ENCODE measurements around the gene HIP1.
"Not testable (repeated sequence)": the region's sequence is repeated elsewhere in the genome, so short reads cannot be mapped to it uniquely, and the experiment has no call there.

HIP1 gene

GRCh38 chr7:75723444-75723843 is 15.3 kb downstream of the HIP1 start:
- TF ChIP-seq CTCF (IDR thresholded peaks at IDR 0.05; ENCODE audit: low read depth, low read length), result no peak
- no peak overlapping the region for H3K4me3 ChIP-seq (ENCODE audit: low read depth, low read length)

GRCh38 chr7:75722373-75722772 is 16.4 kb downstream of the HIP1 start:
- TF ChIP-seq CTCF (IDR thresholded peaks at IDR 0.05; ENCODE audit: low read depth, low read length), result no peak
- H3K4me3 ChIP-seq (ENCODE audit: low read depth, low read length), result no peak overlapping the region

DNA sequence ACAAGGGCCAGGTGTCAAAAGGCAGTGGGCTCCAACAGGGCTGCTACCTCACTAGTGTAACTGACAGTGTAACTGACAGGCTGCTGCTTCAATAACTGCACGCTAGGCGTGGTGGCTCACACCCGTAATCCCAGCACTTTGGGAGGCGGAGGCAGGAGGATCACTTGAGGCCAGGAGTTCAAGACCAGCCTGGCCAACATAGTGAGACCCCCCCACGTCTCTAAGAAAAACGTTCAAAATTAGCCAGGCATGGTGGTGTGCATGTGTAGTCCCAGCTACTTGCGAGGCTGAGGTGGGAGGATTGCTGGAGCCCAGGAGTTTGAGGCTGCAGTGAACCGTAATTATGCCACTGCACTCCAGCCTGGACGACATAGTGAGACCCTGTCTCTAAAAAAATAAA is 16.8 kb downstream of the HIP1 start:
- not testable (repeated sequence) for H3K4me3 ChIP-seq (ENCODE audit: low read depth, low read length)

DNA sequence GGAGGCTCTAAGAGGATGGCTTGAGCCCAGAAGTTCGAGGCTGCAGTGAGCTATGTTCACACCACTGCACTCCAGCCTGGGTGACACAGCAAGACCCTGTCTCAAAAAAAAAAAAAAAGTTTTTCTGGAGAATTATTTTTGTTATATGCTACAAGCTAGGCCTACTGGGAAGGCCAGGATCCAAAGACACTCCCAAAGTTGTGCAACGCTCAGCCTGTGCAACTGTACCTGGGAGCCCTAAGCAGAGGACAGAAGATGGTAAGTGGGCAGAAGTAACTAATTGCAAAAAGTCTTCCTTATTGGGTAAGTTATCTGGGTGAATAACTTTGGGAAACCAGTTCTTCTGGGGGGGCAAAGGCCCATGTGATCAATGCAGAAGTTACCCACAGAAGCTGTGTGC is 17.3 kb downstream of the HIP1 start:
- no peak overlapping the region for H3K4me3 ChIP-seq (ENCODE audit: low read depth, low read length)
- TF ChIP-seq CTCF (IDR thresholded peaks at IDR 0.05; ENCODE audit: low read depth, low read length), result no peak

DNA sequence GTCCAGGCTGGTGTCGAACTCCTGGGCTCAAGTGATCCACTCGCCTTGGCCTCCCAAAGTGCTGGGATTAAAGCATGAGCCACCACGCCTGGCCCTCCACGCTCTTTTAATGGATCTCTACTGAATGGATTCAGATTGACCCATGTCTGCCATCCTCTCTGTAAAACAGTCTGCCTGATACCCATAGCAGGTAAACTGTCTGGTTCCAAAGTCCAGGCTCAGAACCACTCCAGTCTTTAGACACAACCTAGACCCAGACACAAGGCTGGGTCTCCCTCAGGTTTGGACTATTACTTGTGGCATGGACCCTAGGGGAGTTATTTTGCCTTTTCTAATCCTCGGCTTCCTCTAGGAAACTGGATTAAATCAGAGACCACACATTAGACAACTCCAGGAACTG is 19.1 kb downstream of the HIP1 start:
- no peak overlapping the region for H3K4me3 ChIP-seq (ENCODE audit: low read depth, low read length)
- TF ChIP-seq CTCF (IDR thresholded peaks at IDR 0.05; ENCODE audit: low read depth, low read length), result no peak

DNA sequence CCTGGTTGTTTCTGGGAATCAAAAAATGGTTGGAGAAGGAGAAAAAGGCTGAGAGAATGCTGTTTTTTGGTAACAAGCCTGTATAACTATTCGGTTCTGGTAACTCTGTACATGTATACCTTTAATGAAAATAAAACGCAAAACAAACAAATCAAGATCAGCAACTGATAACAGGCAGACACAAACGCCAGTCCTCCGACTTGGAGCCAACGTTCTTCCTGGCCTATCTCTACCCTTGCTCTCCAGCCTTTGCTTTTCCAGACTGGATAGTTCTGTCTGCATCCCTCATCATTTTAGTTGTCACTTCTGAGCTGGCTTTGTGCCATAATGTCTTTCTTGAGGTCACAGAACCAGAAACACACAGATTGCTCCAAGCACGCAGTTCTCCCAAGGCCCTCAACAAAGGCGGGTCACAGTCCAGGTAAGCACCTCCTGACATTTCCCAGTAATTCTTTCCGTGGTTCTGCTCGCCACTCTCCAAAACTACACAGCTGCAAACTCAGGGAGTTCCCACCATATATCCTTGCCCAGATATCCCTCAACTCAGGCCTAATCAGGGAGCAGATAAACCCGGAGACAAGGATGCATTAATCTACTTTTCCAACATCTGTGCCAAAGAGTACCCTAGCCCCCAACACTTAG is 20.2 kb downstream of the HIP1 start:
- no peak overlapping the region for H3K4me3 ChIP-seq (ENCODE audit: low read depth, low read length)
- no peak for TF ChIP-seq CTCF (IDR thresholded peaks at IDR 0.05; ENCODE audit: low read depth, low read length)

- not testable (repeated sequence) for H3K4me3 ChIP-seq (ENCODE audit: low read depth, low read length)
These were observed 21.0 kb downstream of the HIP1 start for GRCh38 chr7:75717746-75718145.

GRCh38 chr7:75716992-75717626 is 21.6 kb downstream of the HIP1 start:
- no peak for TF ChIP-seq CTCF (IDR thresholded peaks at IDR 0.05; ENCODE audit: low read depth, low read length)
- no peak overlapping the region for H3K4me3 ChIP-seq (ENCODE audit: low read depth, low read length)
